GM12878 (cell line): ENCODE results near the gene RASA4B. TPM values are rescaled to one million over a fixed set of nuclear protein-coding genes. Genes with fewer than 3 reads are reported as not detected.

Source experiments
- ATAC-seq: fragments of 200-7000 bp; cut with Tn5 transposase; 3 replicates; pipeline ENCODE4 v1.9.1; 2020; ENCODE audit warnings: mild to moderate bottlenecking, moderate library complexity
- BruUV-seq: library from RNA; stranded (reverse); fragments of 400-500 nt; replicated peaks from 2 replicates; lab custom pipeline; 2021; lab: Mats Ljungman, UMichigan
- CTCF ChIA-PET: fragments of 300-600 bp; sonication (Branson Sonifier 250); formaldehyde crosslinking; extraction: SDS; loops from one replicate; lab custom pipeline; 2021; ENCODE audit warnings: inconsistent platforms; lab: Yijun Ruan, JAX
- POLR2A ChIA-PET: fragments of 350-600 bp; formaldehyde crosslinking; extraction: SDS; loops from one replicate; lab custom pipeline; 2021; ENCODE audit warnings: inconsistent platforms; lab: Charles Lee
- RAD21 ChIA-PET: fragments of 300-600 bp; sonication (Branson Sonifier 250); formaldehyde crosslinking; loops from one replicate; lab custom pipeline; 2023; ENCODE audit warnings: antibody characterized with exemption; ENCODE audit not compliant: unreplicated experiment; lab: Charles Lee
- SMC1A ChIA-PET: fragments of 300-600 bp; sonication (Branson Sonifier 250); formaldehyde crosslinking; loops from one replicate; lab custom pipeline; 2023; ENCODE audit not compliant: unreplicated experiment, uncharacterized antibody; lab: Charles Lee
- DNase-seq: peaks from one replicate; pipeline ENCODE4 v3.0.0-alpha.2; 2011; ENCODE audit warnings: low read depth, low spot score
- FAIRE-seq: peaks from 3 replicates; lab custom pipeline; 2011; peaks lifted over from hg19 to GRCh38; lab: Jason Lieb, UNC
- H2AFZ ChIP-seq: 2 replicates; pipeline ENCODE4 v1.6.0; 2011; ENCODE audit warnings: low read depth, low read length, control low read depth; ENCODE audit not compliant: control insufficient read depth
- H3K27ac ChIP-seq: 2 replicates; pipeline ENCODE4 v1.5.1; 2011; ENCODE audit warnings: control low read depth; ENCODE audit not compliant: control insufficient read depth, insufficient read depth
- H3K27me3 ChIP-seq, 2 experiments: replicated peaks in 1 of 2; 2 replicates each; pipeline versions ENCODE4 v1.6.0 to v1.6.1; 2011; ENCODE audit warnings: low read length in 1 of 2; ENCODE audit not compliant: control insufficient read depth in 2 of 2, insufficient read depth in 2 of 2
- H3K36me3 ChIP-seq, 2 experiments: 2 replicates each; pipeline ENCODE4 v1.5.1; 2011; ENCODE audit warnings: low read length in 1 of 2; ENCODE audit not compliant: control insufficient read depth in 2 of 2, insufficient read depth in 2 of 2
- H3K4me1 ChIP-seq: 2 replicates; pipeline ENCODE4 v1.6.1; 2011; ENCODE audit warnings: mild to moderate bottlenecking, low read length, moderate library complexity, mixed read lengths; ENCODE audit not compliant: control insufficient read depth, insufficient read depth
- H3K4me2 ChIP-seq: 2 replicates; pipeline ENCODE4 v1.6.0; 2011; ENCODE audit warnings: control low read depth; ENCODE audit not compliant: control insufficient read depth, insufficient read depth
- H3K4me3 ChIP-seq: fragments of 200-600 bp; sonication (generic); 2 replicates; pipeline ENCODE4 v1.5.1; 2016
- H3K79me2 ChIP-seq: 2 replicates; pipeline ENCODE4 v1.6.0; 2011; ENCODE audit warnings: low read length; ENCODE audit not compliant: control insufficient read depth, insufficient read depth
- H3K9ac ChIP-seq: 2 replicates; pipeline ENCODE4 v1.8.0; 2011; ENCODE audit warnings: low read length, control low read depth, mixed read lengths; ENCODE audit not compliant: control insufficient read depth, insufficient read depth
- H3K9me3 ChIP-seq: replicated peaks from 3 replicates; pipeline ENCODE4 v1.5.1; 2011; ENCODE audit warnings: mild to moderate bottlenecking, low read length; ENCODE audit not compliant: control insufficient read depth, insufficient read depth
- H4K20me1 ChIP-seq: 2 replicates; pipeline ENCODE4 v1.6.0; 2011; ENCODE audit not compliant: control insufficient read depth, insufficient read depth
- ELK1 ChIP-seq: IDR thresholded peaks from 2 replicates; pipeline ENCODE4 v1.6.1; 2012; ENCODE audit warnings: low read depth, low read length, improper control_type of control experiment
- NKRF ChIP-seq: fragments of 450-650 bp; conservative IDR thresholded peaks from 2 replicates; pipeline ENCODE4 v1.6.1; 2017; ENCODE audit warnings: mild to moderate bottlenecking, moderate library complexity
- NRF1 ChIP-seq: conservative IDR thresholded peaks from 2 replicates; pipeline ENCODE4 v1.6.1; 2011; ENCODE audit warnings: mild to moderate bottlenecking, low read depth, low read length, improper control_type of control experiment
- POLR2A ChIP-seq: IDR thresholded peaks from 2 replicates; pipeline ENCODE4 v1.6.1; 2011; ENCODE audit warnings: low read depth, mild to moderate bottlenecking, low read length
- SMAD1 ChIP-seq: fragments of 450-650 bp; IDR thresholded peaks from 2 replicates; pipeline ENCODE4 v1.6.1; 2018; ENCODE audit warnings: mild to moderate bottlenecking, low read depth; ENCODE audit not compliant: partially characterized antibody
- WGBS: methylation state at CpG from one replicate; pipeline ENCODE4 v1.1.6; 2016; ENCODE audit warnings: low lambda C conversion rate; ENCODE audit not compliant: insufficient replicate concordance, insufficient coverage; ENCODE audit errors: missing lambda C conversion rate; 5-methylcytosine and 5-hydroxymethylcytosine counted together
- in situ Hi-C: fragments of 300-500 bp; cut with MboI; formaldehyde crosslinking; loops from 9 replicates; pipeline ENCODE4 v1.14.3; 2018; ENCODE audit warnings: mixed read lengths
- intact Hi-C: fragments of 100-400 bp; cut with micrococcal nuclease; formaldehyde crosslinking; loops from one replicate; pipeline ENCODE4 v1.14.2; 2022; ENCODE audit not compliant: unreplicated experiment
- polyA plus RNA-seq, 11 experiments: library from polyadenylated mRNA; depleted of rRNA in 4 of 11; unstranded in 6 of 11; stranded (reverse) in 5 of 11; fragments of >200 nt; fragmentation: Nextera tagmentation in 4 of 11; fragmentation: Illumina TruSeq in 1 of 11; extraction: Ambion mirVana in 4 of 11; extraction: Trizol in 1 of 11; gene quantifications; 1 replicate in 1 of 11; 2 replicates in 10 of 11; pipeline versions ENCODE4 v1.2.1 to v1.2.3, GENCODE V29; 2011 to 2016; ENCODE audit warnings: inconsistent platforms in 2 of 11, missing spikeins in 2 of 11, low read depth in 1 of 11
- total RNA-seq, 4 experiments: library from RNA; depleted of rRNA in 3 of 4; stranded (reverse); fragments of >200 nt in 3 of 4; fragmentation: Illumina TruSeq in 1 of 4; extraction: Trizol in 1 of 4; gene quantifications; 2 replicates each; pipeline versions ENCODE4 v1.2.1 to v1.2.3, GENCODE V29; 2013 to 2021

The RASA4B gene
- total and polyA plus RNA-seq, 10 of the 15 experiments (the other 5 are each of a cell fraction or from before 2014, with no cell fraction given) = 0.10 to 16.4 (median 6.4) TPM

DNA sequence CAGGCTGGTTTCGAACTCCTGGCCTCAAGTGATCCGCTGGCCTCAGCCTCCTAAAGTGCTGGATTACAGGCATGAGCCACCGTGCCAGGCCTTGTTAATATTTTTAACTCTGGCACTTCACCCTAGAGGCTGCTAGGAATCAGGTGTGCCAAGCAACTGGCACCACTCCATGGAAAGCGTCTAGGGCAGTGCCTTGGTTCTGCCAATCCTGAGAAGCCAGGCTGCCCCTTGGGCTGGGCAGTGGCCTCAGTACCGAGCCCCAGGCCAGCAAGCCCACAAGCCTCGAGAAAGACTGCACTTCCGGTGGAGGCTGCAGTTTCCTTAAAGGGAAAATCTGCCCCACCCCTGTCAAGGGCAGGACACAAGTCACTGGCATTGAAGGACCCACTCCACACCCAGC lies 64.3 kb downstream of the RASA4B start:
- H3K9ac ChIP-seq = no peak overlapping the region
- 65% methylated on average over 7 of the region's 7 CpGs for WGBS

More for the DNA sequence above, 64.3 kb downstream of the RASA4B start:
- no peak overlapping the region for H3K27ac ChIP-seq
- RAD21 ChIA-PET = interaction anchor here (1.9 kb wide), 1 partner anchor 49 kb away, joined by 6 read pairs; no protein-coding TSS in a partner anchor
- no TSS peak for BruUV-seq
- intact Hi-C loops = no loop called here
- H3K4me3 ChIP-seq = no peak overlapping the region
- in situ Hi-C loops = loop anchor here (5.0 to 10.0 kb wide), 2 partner anchors 49 to 166 kb away; partner anchors contain the start of gene SH2B2
- SMC1A ChIA-PET = interaction anchor here (1.2 to 1.3 kb wide), 2 partner anchors 48 to 49 kb away, joined by 4 to 5 read pairs; no protein-coding TSS in a partner anchor
- no peak for DNase-seq
- no peak overlapping the region for H2AFZ ChIP-seq
- no peaks in the 10 kb centered on the region for H3K4me1 ChIP-seq
- no peak overlapping the region for H3K4me2 ChIP-seq
- POLR2A ChIA-PET = no interaction called here
- peaks cover 5 to 7% of the 10 kb centered on the region in 2 experiments; a peak in 3 of 4 replicates for H3K36me3 ChIP-seq
- no peaks in the 10 kb centered on the region for H3K9me3 ChIP-seq
- no peak for FAIRE-seq
- CTCF ChIA-PET = interaction anchor here (1.2 to 5.4 kb wide), 2 partner anchors 48 to 654 kb away, joined by 3 to 101 read pairs; no protein-coding TSS in a partner anchor
- no peaks in the 10 kb centered on the region for H3K79me2 ChIP-seq
- no peak for ATAC-seq
- H3K27me3 ChIP-seq = no peaks in the 10 kb centered on the region
- TF ChIP-seq POLR2A (no peak), SMAD1 (no peak), ELK1 (no peak), NRF1 (no peak), NKRF (no peak)
- H4K20me1 ChIP-seq = no peaks in the 10 kb centered on the region
